NCI-H2227 (cell line): ENCODE results near the gene HLA-DOA.

Experiments
- DNase-seq: peaks from one replicate; lab custom pipeline; 2025; ENCODE audit not compliant: unreplicated experiment; lab: John Stamatoyannopoulos, UW

HLA-DOA gene

DNA sequence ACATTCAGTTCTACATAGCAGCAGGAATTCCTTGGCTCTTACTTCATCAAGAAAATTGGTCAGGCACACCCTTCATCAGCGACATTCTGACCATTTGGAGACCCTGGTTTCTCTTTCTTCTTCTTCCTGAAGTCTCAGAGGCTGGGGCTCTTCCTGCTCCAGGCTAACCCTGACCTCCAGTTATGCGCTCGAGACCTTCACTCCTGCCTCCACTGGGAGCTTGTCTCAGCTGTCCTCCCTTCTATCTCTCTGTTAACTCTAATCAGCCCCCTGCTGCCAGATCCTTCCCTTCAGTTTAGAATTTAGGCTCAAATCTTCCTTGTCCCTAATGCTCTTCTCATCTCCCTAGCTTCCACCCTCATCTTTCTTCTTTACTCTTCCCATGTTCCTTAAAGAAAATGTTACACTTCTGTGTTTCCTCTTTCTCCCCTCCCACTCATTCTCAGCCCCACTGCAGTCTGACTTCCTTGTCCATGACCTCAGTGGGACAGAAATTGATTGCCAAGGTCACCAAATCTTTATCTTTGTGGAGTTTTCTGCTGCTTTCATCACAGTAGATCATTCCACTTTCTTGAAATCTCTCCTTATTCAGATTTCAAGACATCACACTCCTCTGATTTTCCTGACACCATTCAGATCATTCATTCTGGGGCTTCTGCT, 8.4 kb upstream of the HLA-DOA start:
- no peak for DNase-seq

DNA sequence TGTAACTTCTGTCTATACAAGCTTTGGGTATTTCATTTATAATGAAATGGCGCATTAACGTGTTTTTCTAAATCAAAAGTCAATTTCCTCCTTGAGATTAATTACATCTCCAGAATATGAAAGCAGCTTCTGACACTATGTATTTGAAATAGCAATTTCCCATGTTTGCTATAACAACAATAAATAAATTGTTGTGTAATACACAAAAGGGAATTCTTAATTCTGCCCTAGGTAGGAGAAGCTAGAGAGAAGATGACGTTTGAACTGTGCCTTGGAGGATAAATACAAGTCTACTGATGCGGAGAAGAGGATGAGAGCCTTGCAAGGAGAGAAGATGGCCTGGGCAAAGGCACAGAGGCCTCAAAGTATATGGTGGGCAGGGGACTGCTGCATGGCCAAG, 7.6 kb upstream of the HLA-DOA start:
- DNase-seq = no peak

GRCh38 chr6:33015798-33016197, 6.4 kb upstream of the HLA-DOA start:
- no peak for DNase-seq

DNA sequence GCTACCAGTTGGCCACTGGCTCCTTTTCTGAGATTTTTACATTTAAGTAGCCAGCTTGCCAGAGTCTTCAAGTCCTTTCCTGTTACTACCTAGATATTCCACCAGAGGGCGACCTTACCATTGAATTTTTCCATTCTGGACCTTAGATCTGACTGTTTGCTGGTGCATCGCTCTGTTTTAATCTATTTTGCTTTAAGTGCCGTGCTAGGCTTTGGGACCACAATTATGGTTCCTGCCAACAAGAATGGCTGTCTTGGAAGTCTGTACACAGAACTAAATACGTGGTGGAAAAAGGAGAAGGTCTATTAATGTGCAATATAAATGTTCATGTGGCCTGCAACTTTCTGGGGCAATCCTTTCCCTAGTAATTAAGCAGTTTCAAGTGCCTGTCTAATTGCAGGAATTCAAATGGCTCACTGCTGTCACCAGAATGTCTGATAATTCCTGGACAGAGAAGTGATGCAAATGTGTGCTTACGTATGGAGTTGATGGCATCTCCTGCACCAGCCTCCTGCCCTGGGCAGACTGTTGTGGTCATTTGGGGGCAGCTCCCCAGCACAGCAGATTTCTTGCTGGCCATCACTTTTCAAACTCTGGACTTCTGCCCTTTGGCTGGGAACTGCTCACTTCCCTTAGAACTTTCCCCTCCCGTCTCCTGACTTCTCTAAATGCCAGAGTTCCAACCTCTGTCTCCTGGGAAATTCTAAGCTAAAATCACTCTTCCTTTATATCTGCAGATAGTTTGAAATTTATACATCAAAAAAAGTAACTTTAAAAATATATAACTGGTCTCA, 5.6 kb upstream of the HLA-DOA start:
- DNase-seq = peak; percentile 82

- DNase-seq = no peak
These were observed 4.2 kb upstream of the HLA-DOA start for GRCh38 chr6:33013608-33014007.

DNA sequence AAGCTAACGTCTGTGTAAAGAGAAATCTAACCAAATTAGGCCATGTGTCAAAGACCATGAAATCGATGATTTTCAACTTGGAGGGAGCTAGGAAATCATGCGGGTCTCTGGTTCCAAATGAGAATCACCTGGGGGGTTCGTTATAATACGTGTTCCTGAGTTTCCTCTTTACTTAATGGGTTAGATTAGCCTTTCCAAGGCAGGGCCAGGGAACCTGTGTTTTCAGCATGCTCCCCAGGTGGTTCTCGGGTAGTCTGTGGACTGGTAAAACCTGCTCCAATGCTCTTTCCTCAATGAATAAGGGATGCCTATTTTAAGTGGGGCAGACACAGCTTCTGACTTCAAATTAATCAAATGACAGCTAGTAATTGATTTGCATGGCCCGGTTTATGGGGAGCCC, 965 bp upstream of the HLA-DOA start:
- no peak for DNase-seq

GRCh38 chr6:33007831-33008400, 1.5 kb downstream of the HLA-DOA start:
- DNase-seq = no peak

GRCh38 chr6:33004940-33005339, 4.5 kb downstream of the HLA-DOA start:
- no peak for DNase-seq

- DNase-seq = no peak
These were observed 7.7 kb downstream of the HLA-DOA start for GRCh38 chr6:33001685-33002084.

- peak; percentile 9 for DNase-seq
These were observed 9.3 kb downstream of the HLA-DOA start for GRCh38 chr6:33000055-33000454.

DNA sequence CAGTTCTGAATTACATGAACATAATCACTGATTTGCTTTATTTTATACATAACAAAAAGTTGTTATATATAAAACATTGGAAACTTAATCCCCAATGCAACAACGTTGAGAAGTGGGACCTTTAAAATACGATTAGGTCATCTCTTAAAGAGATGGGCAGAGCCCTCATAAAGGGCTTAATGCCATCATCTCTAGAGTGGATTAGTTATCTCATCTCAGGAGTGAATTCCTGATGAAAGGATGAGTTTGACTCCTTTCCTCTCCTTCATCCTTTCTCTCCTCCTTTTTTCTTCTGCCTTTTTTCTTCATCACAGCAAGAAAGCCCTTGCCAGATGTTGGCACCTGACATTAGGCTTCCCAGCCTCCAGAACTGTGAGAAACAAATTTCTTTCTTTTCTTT, 13.9 kb downstream of the HLA-DOA start:
- no peak for DNase-seq

DNA sequence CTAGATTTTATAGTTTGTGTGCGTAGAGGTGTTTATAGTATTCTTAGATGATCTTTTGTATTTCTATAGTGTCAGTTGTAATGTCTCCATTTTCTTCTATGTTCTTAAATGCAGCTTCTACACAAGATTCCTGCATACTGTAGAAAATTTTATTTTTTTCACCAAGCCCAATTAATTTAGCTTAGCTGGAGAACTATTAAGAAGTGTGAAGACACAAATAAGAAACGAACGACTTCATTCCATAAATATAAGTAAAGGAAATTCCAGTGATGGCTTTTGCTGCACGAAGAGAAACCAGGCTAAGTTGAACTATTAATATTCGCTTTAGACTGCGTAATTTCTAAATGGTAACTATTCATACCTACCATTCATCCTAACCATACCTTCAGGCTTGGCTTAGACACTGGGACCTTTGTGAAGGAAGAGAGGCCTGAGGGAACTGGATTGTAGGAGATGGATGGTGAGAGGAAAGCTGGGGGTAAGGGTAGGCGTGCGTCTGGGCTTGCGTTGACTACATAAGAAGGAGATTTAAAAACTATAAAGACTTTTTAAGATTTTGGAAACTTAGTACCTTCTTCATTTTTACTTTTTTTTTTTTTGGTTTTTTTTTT, 15.9 kb downstream of the HLA-DOA start:
- no peak for DNase-seq

- no peak for DNase-seq
These were observed 17.4 kb downstream of the HLA-DOA start for GRCh38 chr6:32991972-32992371.

DNA sequence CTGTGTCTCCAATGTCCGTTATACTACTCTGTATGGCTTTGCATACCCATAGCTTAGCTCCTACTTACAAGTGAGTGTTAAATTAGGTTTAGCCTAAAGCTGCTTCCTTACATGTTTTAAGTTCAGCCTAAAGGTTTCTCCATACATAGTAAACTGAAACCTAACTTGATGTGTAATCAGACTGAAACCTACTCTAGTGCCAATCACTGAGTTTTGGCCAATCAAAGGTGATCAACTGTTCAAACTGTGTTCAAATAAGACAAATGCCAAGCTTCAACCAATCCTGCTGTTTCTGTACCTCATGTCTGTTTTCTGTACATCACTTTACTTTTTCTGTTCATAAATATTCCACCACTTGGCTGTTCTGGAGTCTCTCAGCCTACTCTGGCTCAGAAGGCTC, 20.0 kb downstream of the HLA-DOA start:
- DNase-seq = no peak

GRCh38 chr6:32984622-32985389, 24.6 kb downstream of the HLA-DOA start:
- peak; percentile 89 for DNase-seq

DNA sequence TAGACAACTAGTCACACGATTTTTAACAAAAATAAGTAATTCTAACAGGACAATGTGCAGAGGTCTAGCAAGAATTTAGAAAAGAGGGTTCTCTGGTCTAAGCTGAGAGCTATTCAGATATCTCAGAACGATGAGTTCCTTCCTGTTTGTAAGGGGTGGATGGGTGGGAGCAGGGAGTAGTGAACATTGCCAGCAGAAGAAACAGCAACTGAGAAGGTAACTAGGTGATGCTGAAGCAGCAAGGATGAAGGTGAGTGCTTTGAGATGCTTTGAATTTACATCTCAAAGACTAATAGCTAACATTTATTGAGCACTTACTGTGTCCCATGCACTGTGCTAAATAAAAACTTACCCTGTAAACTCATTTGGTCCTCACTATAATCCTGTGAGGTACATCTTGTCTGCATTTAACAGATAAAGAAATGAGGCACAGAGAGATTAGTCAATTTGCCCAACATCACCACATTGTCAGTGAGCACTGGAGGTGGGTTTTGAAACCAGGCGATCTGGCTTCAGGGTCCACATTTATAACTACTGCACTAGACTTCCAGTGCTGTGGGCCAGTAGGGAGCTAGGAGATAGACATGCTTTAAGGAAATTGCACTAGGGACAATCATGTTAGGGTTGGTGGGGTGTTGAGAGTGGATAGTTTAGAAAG, 25.3 kb downstream of the HLA-DOA start:
- DNase-seq = no peak

GRCh38 chr6:32983493-32983848, 25.9 kb downstream of the HLA-DOA start:
- no peak for DNase-seq

DNA sequence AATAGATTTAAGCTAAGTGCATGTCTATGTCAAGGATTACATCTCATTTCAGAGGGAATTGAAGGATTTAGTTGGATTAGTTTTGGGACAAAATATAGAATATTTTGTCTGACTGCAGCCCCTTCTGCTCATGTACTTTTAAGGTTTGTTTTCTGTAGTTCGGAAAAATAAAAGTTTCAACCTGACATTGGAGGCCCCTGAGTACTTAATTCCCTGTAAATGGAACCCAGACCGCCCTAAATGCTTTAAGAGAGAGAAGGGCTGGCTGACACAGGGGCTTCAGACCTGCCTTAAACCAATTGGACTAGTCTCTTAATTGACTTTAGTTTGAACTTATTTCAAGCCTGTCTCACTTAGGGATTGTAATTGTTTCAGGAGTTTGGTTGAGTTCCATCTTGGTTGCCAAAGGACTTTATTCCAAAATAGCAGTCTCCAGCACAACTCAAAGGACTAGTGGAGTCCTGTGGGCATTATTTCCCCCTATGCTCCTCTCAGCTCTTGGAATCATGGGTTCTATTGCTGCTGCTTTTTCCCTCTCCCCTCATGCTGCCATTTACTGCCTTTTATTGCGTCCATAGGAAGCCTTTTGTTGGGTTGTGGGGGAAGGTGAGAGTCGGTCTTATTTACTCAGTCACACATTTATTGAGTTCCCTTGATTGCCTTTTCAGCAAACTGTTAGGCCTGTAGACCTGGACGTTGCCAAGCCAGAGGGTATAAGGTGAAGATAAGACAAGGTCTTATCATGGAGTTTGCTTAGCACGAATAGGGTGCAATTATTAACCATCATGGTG, 26.5 kb downstream of the HLA-DOA start:
- no peak for DNase-seq

DNA sequence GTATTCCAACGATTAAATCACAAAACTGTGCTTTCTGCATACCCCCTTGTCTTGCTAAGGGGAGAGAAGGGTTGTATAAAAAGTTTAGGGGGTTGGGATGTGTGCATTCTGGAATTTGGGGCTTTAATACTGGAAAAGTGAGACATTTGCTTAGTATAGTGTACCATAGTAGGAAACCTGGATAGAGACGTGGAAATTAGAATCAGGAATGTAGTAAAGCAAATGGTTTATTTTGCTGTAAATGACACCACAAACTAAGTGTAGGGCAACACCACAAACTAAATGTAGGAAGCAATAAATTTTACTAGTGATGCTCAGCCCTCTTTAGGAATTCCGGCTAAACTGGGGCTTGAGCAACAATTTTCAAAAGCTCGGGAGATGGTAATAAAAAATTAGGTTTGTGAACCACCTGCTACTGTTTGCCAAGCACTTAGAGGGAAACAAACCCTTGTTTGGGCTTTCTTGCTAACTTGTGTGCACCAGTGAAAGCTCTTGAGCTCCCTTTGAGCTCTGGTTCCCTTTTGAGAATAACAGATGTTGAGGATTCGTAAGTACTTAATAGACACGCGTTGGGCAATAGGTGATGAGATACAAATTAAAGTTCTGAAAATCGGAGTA, 27.2 kb downstream of the HLA-DOA start:
- DNase-seq = no peak
